K562 (cell line): Measurements from ENCODE around the gene SDC1. TPM values are rescaled to one million over a fixed set of nuclear protein-coding genes. Genes with fewer than 3 reads are reported as not detected.

Experiments used
- ATAC-seq: fragments of 200-7000 bp; cut with Tn5 transposase; 3 replicates; pipeline ENCODE4 v1.9.1; 2020; ENCODE audit warnings: moderate library complexity
- BruUV-seq: library from RNA; stranded (reverse); fragments of 400-500 nt; replicated peaks from 2 replicates; lab custom pipeline; 2021; lab: Mats Ljungman, UMichigan
- CTCF ChIA-PET: fragments of 300-600 bp; formaldehyde crosslinking; extraction: SDS; loops from one replicate; lab custom pipeline; 2021; ENCODE audit warnings: low intra/inter-chr PET ratio; lab: Yijun Ruan, JAX
- POLR2A ChIA-PET: fragments of 300-600, 350-650 bp; sonication (Branson Sonifier 250); formaldehyde crosslinking; extraction: SDS; loops from one replicate; lab custom pipeline; 2021; ENCODE audit warnings: antibody characterized with exemption, inconsistent platforms; lab: Yijun Ruan, JAX
- DNase-seq, 4 experiments: peaks; one replicate each; pipeline versions ENCODE4 v3.0.0 to v3.0.0-alpha.2; 2011 to 2018; ENCODE audit warnings: low spot score in 3 of 4, mixed read lengths in 3 of 4; ENCODE audit errors: extremely low read depth in 1 of 4
- FAIRE-seq: peaks from 2 replicates; lab custom pipeline; 2011; peaks lifted over from hg19 to GRCh38; lab: Jason Lieb, UNC
- H2AFZ ChIP-seq: 2 replicates; pipeline ENCODE4 v1.6.0; 2011; ENCODE audit warnings: low read depth, low read length, control low read depth, inconsistent platforms
- H3K27ac ChIP-seq: fragments of 200-600 bp; 3 replicates; pipeline ENCODE4 v1.8.0; 2011; ENCODE audit warnings: low read depth, mild to moderate bottlenecking, control low read depth, inconsistent platforms, low read length, moderate library complexity, mixed read lengths; ENCODE audit errors: extremely low read depth
- H3K27me3 ChIP-seq, 2 experiments: fragments of 300-600 bp in 1 of 2; 2 replicates in 1 of 2; 3 replicates in 1 of 2; pipeline versions ENCODE4 v1.6.0 to v1.8.0; 2011; ENCODE audit warnings: inconsistent platforms in 2 of 2, low read length in 2 of 2, mild to moderate bottlenecking in 1 of 2, mixed read lengths in 1 of 2, moderate library complexity in 1 of 2; ENCODE audit not compliant: control insufficient read depth in 2 of 2, insufficient read depth in 2 of 2
- H3K36me3 ChIP-seq: fragments of 300-600 bp; 3 replicates; pipeline ENCODE4 v1.8.0; 2011; ENCODE audit warnings: mild to moderate bottlenecking, low read length, inconsistent platforms; ENCODE audit not compliant: control insufficient read depth, insufficient read depth
- H3K4me1 ChIP-seq, 2 experiments: fragments of 200-600 bp in 1 of 2; replicated peaks in 1 of 2; 2 replicates in 1 of 2; 3 replicates in 1 of 2; pipeline versions ENCODE4 v1.5.1 to v1.8.0; 2011; ENCODE audit warnings: inconsistent platforms in 2 of 2, low read length in 2 of 2, mild to moderate bottlenecking in 1 of 2, mixed read lengths in 1 of 2, moderate library complexity in 1 of 2; ENCODE audit not compliant: control insufficient read depth in 2 of 2, insufficient read depth in 2 of 2
- H3K4me2 ChIP-seq: 2 replicates; pipeline ENCODE4 v1.6.1; 2011; ENCODE audit warnings: low read length, control low read depth, inconsistent platforms, mixed read lengths; ENCODE audit not compliant: insufficient read depth
- H3K4me3 ChIP-seq: fragments of 200-600 bp; sonication (generic), shearing (Covaris generic); 2 replicates; pipeline ENCODE4 v1.5.1; 2016; ENCODE audit warnings: control low read depth, inconsistent platforms
- H3K79me2 ChIP-seq: fragments of 200-600 bp; 3 replicates; pipeline ENCODE4 v1.8.0; 2011; ENCODE audit warnings: low read length, inconsistent platforms; ENCODE audit not compliant: control insufficient read depth, insufficient read depth
- H3K9ac ChIP-seq, 2 experiments: 2 replicates each; pipeline versions ENCODE4 v1.6.0 to v1.6.1; 2011; ENCODE audit warnings: low read depth in 2 of 2, low read length in 2 of 2, control low read depth in 1 of 2, inconsistent platforms in 1 of 2, mild to moderate bottlenecking in 1 of 2, mixed read lengths in 1 of 2; ENCODE audit not compliant: insufficient read depth in 1 of 2
- H3K9me1 ChIP-seq: one replicate; pipeline ENCODE4 v1.6.0; 2011; ENCODE audit warnings: inconsistent platforms, mild to moderate bottlenecking, low read length, moderate library complexity; ENCODE audit not compliant: control insufficient read depth, insufficient read depth
- H3K9me3 ChIP-seq: replicated peaks from 2 replicates; pipeline ENCODE4 v1.5.1; 2011; ENCODE audit warnings: low read depth, low read length, inconsistent platforms; ENCODE audit not compliant: control insufficient read depth, insufficient read depth
- H4K20me1 ChIP-seq: replicated peaks from 2 replicates; pipeline ENCODE4 v1.6.1; 2011; ENCODE audit warnings: low read length, inconsistent platforms, mixed read lengths; ENCODE audit not compliant: control insufficient read depth, insufficient read depth
- DACH1 ChIP-seq: fragments of 450-650 bp; IDR thresholded peaks from 2 replicates; pipeline ENCODE4 v1.6.1; 2018; ENCODE audit not compliant: partially characterized antibody
- ELF2 ChIP-seq: fragments of 250-450 bp; sonication (Bioruptor Pico); IDR thresholded peaks from 2 replicates; pipeline ENCODE4 v1.5.0; 2021; ENCODE audit warnings: mild to moderate bottlenecking
- MTA2 ChIP-seq: fragments of 450-650 bp; IDR thresholded peaks from 2 replicates; pipeline ENCODE4 v1.6.1; 2016; ENCODE audit warnings: low read depth
- NCOA2 ChIP-seq, 2 experiments: fragments of 450-650 bp; IDR thresholded peaks; 2 replicates each; pipeline ENCODE4 v1.6.1; 2018; ENCODE audit warnings: mild to moderate bottlenecking in 2 of 2, moderate library complexity in 1 of 2; ENCODE audit not compliant: partially characterized antibody in 2 of 2
- NCOA4 ChIP-seq: fragments of 450-650 bp; IDR thresholded peaks from 2 replicates; pipeline ENCODE4 v1.6.1; 2018; ENCODE audit warnings: mild to moderate bottlenecking; ENCODE audit not compliant: partially characterized antibody
- NONO ChIP-seq, 2 experiments: fragments of 200-400 bp in 1 of 2; fragments of 450-650 bp in 1 of 2; formaldehyde crosslinking in 1 of 2; IDR thresholded peaks; 2 replicates each; pipeline ENCODE4 v1.6.1; 2017; ENCODE audit warnings: low read depth in 2 of 2, mild to moderate bottlenecking in 2 of 2, moderate library complexity in 2 of 2, low read length in 1 of 2
- NR3C1 ChIP-seq: sonication (generic); formaldehyde crosslinking; IDR thresholded peaks from 2 replicates; pipeline ENCODE4 v1.8.1; 2022; ENCODE audit warnings: missing genetic modification reagents
- POLR2G ChIP-seq: fragments of 200-400 bp; formaldehyde crosslinking; IDR thresholded peaks from 2 replicates; pipeline ENCODE4 v1.6.1; 2017; ENCODE audit warnings: low read depth, mild to moderate bottlenecking, antibody characterized with exemption, low read length, moderate library complexity
- SMARCC2 ChIP-seq: fragments of 450-650 bp; IDR thresholded peaks from 2 replicates; pipeline ENCODE4 v1.6.1; 2017; ENCODE audit warnings: antibody characterized with exemption, moderate library complexity, mild to moderate bottlenecking, low read depth
- USF2 ChIP-seq: sonication (generic); formaldehyde crosslinking; IDR thresholded peaks from 2 replicates; pipeline ENCODE4 v1.5.0; 2020; ENCODE audit warnings: missing genetic modification reagents
- ZNF146 ChIP-seq: IDR thresholded peaks from one replicate; pipeline ENCODE4 v1.6.1; 2018; ENCODE audit warnings: missing compliant biosample characterization; ENCODE audit not compliant: unreplicated experiment
- WGBS: fragments of 100-300 bp; shearing (Covaris generic); methylation state at CpG from one replicate; pipeline ENCODE4 v1.1.6; 2016; ENCODE audit warnings: low coverage, mixed read lengths; ENCODE audit not compliant: insufficient coverage; ENCODE audit errors: missing lambda C conversion rate; 5-methylcytosine and 5-hydroxymethylcytosine counted together
- in situ Hi-C: fragments of 300-500 bp; cut with MboI; formaldehyde crosslinking; loops from 4 replicates; pipeline ENCODE4 v1.15.0; 2018; ENCODE audit warnings: inconsistent platforms, mixed read lengths
- intact Hi-C: fragments of 100-400 bp; cut with micrococcal nuclease; formaldehyde crosslinking; loops from 2 replicates; pipeline ENCODE4 v1.14.2; 2022
- polyA plus RNA-seq, 8 experiments: library from polyadenylated mRNA; depleted of rRNA in 4 of 8; stranded (reverse) in 5 of 8; unstranded in 3 of 8; fragments of >200 nt; fragmentation: Nextera tagmentation in 2 of 8; fragmentation: Illumina TruSeq in 1 of 8; extraction: Ambion mirVana in 2 of 8; extraction: Trizol in 1 of 8; gene quantifications; 2 replicates each; pipeline versions ENCODE4 v1.2.1 to v1.2.3, GENCODE V29; 2011 to 2014; ENCODE audit warnings: inconsistent platforms in 1 of 8, missing spikeins in 1 of 8
- total RNA-seq, 7 experiments: library from RNA; depleted of rRNA in 6 of 7; stranded (reverse); fragments of >200 nt in 6 of 7; fragmentation: Illumina TruSeq in 2 of 7; extraction: Trizol in 2 of 7; gene quantifications; 2 replicates each; pipeline versions ENCODE4 v1.2.1 to v1.2.3, GENCODE V29; 2011 to 2021; ENCODE audit warnings: low replicate concordance in 1 of 7
- TF ChIP-seq, protein P1 (sequence below), 2 experiments: fragments of 450-650 bp in 1 of 2; IDR thresholded peaks; 2 replicates each; pipeline ENCODE4 v1.6.1; 2011 to 2017; ENCODE audit warnings: low read depth in 2 of 2, antibody characterized with exemption in 1 of 2, borderline replicate concordance in 1 of 2, low read length in 1 of 2, mild to moderate bottlenecking in 1 of 2, mixed read lengths in 1 of 2; ENCODE audit not compliant: control insufficient read depth in 1 of 2

SDC1 gene
- total and polyA plus RNA-seq, 9 of the 15 experiments (the other 6 are each of a cell fraction or from before 2014, with no cell fraction given) = 0.06 to 2.7 (median 0.49) TPM

DNA sequence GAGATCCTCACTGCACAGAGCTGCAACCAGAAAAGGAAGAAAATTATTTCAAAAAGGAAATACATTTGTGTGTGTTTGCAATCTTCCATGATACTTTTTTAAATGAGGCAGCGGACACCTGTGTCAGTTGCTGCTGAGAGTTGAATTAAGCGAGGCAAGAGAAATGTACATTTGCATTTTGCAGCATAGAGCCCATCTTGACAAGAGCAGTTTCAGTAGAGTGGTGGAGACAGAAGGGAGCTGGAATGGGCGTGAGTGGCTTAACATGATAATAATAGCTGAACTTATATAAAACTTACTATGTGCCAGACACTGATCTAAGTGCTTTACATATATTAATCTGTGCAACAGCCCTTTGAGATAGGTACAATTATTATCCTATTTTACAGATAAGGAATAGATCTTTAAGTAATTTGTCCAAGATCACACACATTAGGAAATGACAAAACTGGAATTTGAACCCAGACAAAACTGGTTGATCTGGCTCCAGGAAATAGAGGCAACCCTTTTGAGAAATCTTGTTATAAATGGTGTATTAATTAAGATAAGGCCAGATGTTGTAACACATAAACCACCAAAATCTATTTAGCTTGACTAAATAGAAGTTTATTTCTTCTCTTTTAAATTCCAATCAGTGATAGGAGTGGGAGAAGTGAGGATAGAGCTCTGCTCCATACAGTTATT lies 68.7 kb downstream of the SDC1 start:
- H3K36me3 ChIP-seq = no peaks in the 10 kb centered on the region
- 7% methylated on average over 3 of the region's 3 CpGs for WGBS
- H3K4me2 ChIP-seq = no peak overlapping the region
- no TSS peak for BruUV-seq
- H3K9me3 ChIP-seq = no peaks in the 10 kb centered on the region; the same call in 1 of the 2 replicates
- DNase-seq (no peak), ATAC-seq (no peak), FAIRE-seq (no peak)
- intact Hi-C loops = no loop called here
- TF ChIP-seq DACH1 (no peak), SMARCC2 (no peak), NR3C1 (CRISPR knock-in tag) (no peak), ZNF146 (CRISPR knock-in tag) (no peak), USF2 (no peak), POLR2G (no peak), NCOA4 (no peak), NCOA2 (IDR thresholded peaks at IDR 0.05; ENCODE audit: partially characterized antibody in 2 of 2) (no peak), ELF2 (CRISPR knock-in tag) (no peak), MTA2 (no peak), NONO (IDR thresholded peaks at IDR 0.05; ENCODE audit: low read depth in 2 of 2, low read length in 1 of 2) (no peak)
- TF ChIP-seq, protein P1, sequence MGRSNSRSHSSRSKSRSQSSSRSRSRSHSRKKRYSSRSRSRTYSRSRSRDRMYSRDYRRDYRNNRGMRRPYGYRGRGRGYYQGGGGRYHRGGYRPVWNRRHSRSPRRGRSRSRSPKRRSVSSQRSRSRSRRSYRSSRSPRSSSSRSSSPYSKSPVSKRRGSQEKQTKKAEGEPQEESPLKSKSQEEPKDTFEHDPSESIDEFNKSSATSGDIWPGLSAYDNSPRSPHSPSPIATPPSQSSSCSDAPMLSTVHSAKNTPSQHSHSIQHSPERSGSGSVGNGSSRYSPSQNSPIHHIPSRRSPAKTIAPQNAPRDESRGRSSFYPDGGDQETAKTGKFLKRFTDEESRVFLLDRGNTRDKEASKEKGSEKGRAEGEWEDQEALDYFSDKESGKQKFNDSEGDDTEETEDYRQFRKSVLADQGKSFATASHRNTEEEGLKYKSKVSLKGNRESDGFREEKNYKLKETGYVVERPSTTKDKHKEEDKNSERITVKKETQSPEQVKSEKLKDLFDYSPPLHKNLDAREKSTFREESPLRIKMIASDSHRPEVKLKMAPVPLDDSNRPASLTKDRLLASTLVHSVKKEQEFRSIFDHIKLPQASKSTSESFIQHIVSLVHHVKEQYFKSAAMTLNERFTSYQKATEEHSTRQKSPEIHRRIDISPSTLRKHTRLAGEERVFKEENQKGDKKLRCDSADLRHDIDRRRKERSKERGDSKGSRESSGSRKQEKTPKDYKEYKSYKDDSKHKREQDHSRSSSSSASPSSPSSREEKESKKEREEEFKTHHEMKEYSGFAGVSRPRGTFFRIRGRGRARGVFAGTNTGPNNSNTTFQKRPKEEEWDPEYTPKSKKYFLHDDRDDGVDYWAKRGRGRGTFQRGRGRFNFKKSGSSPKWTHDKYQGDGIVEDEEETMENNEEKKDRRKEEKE (IDR thresholded peaks at IDR 0.05; ENCODE audit: borderline replicate concordance in 1 of 2, control insufficient read depth in 1 of 2, low read depth in 2 of 2, low read length in 1 of 2) = no peak
- H3K4me1 ChIP-seq = peaks cover 1 to 6% of the 10 kb centered on the region in 2 experiments; a peak in 3 of 5 replicates
- no peaks in the 10 kb centered on the region for H3K9me1 ChIP-seq
- H3K27ac ChIP-seq = no peak overlapping the region
- peaks cover 8 to 11% of the 10 kb centered on the region in 2 experiments; a peak in 3 of 5 replicates for H3K27me3 ChIP-seq
- ChIA-PET CTCF (interaction anchor here (0.7 kb wide), 1 partner anchor 68 kb away, joined by 4 read pairs; no protein-coding TSS in a partner anchor), POLR2A (interaction anchor here (0.7 kb wide), 1 partner anchor 14 kb away, joined by 3 read pairs; no protein-coding TSS in a partner anchor)
- no peak overlapping the region for H3K9ac ChIP-seq
- no peaks in the 10 kb centered on the region for H4K20me1 ChIP-seq
- no peak overlapping the region for H2AFZ ChIP-seq
- in situ Hi-C loops = no loop called here
- no peaks in the 10 kb centered on the region for H3K79me2 ChIP-seq
- H3K4me3 ChIP-seq = no peak overlapping the region
